A673 (cell line): ENCODE measurements around the gene SRGAP2B.
"Not testable (repeated sequence)": the region's sequence is repeated elsewhere in the genome, so short reads cannot be mapped to it uniquely, and the experiment has no call there.

Source experiments
- EZH2 ChIP-seq: fragments of 200-600 bp; sonication (generic); IDR thresholded peaks from 2 replicates; pipeline ENCODE4 v1.6.1; 2017; ENCODE audit warnings: borderline replicate concordance, low read depth, mild to moderate bottlenecking, mixed read lengths, antibody characterized with exemption, low read length; ENCODE audit not compliant: poor library complexity, severe bottlenecking
- TF ChIP-seq, protein P1 (sequence below): fragments of 300-800, 200-600 bp; sonication (generic); conservative IDR thresholded peaks from 2 replicates; pipeline ENCODE4 v1.5.1; 2017; ENCODE audit warnings: low read depth, mild to moderate bottlenecking, antibody characterized with exemption, low read length, moderate library complexity, mixed read lengths

GRCh38 chr1:144963571-144963970, 131.6 kb downstream of the SRGAP2B start:
- not testable (repeated sequence) for TF ChIP-seq EZH2
- TF ChIP-seq, protein P1, sequence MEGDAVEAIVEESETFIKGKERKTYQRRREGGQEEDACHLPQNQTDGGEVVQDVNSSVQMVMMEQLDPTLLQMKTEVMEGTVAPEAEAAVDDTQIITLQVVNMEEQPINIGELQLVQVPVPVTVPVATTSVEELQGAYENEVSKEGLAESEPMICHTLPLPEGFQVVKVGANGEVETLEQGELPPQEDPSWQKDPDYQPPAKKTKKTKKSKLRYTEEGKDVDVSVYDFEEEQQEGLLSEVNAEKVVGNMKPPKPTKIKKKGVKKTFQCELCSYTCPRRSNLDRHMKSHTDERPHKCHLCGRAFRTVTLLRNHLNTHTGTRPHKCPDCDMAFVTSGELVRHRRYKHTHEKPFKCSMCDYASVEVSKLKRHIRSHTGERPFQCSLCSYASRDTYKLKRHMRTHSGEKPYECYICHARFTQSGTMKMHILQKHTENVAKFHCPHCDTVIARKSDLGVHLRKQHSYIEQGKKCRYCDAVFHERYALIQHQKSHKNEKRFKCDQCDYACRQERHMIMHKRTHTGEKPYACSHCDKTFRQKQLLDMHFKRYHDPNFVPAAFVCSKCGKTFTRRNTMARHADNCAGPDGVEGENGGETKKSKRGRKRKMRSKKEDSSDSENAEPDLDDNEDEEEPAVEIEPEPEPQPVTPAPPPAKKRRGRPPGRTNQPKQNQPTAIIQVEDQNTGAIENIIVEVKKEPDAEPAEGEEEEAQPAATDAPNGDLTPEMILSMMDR = not testable (repeated sequence)
